Tibial nerve (tissue), 4 donors: ENCODE results near the gene SPACA4. TPM values are rescaled to one million over a fixed set of nuclear protein-coding genes. Genes with fewer than 3 reads are reported as not detected.

ENCODE experiments used
- DNase-seq, 2 donors: peaks; one replicate each; pipeline ENCODE4 v3.0.0-alpha.2; 2019; ENCODE audit warnings: low spot score in 2 of 2
- H3K27ac ChIP-seq, 4 donors: fragments of 200-600 bp; sonication (generic) in 3 of 4; one replicate each; pipeline ENCODE4 v1.5.1; 2017 to 2019; ENCODE audit warnings: mild to moderate bottlenecking in 1 of 4
- H3K27me3 ChIP-seq, 2 donors: fragments of 200-600 bp; sonication (generic) in 1 of 2; one replicate each; pipeline versions ENCODE4 v1.5.1 to v1.6.0; 2017 to 2019
- H3K36me3 ChIP-seq, 3 donors: fragments of 200-600 bp; sonication (generic); one replicate each; pipeline ENCODE4 v1.5.1; 2018 to 2019
- H3K4me1 ChIP-seq, 4 donors: fragments of 200-600 bp; sonication (generic) in 3 of 4; one replicate each; pipeline ENCODE4 v1.5.1; 2017 to 2019
- H3K4me3 ChIP-seq, 4 donors: fragments of 200-600 bp; sonication (generic) in 3 of 4; one replicate each; pipeline ENCODE4 v1.5.1; 2017 to 2019; ENCODE audit warnings: mild to moderate bottlenecking in 1 of 4, moderate library complexity in 1 of 4
- H3K9me3 ChIP-seq, 4 donors: fragments of 200-600 bp; sonication (generic) in 3 of 4; one replicate each; pipeline ENCODE4 v1.5.1; 2017 to 2019
- EP300 ChIP-seq, 2 donors: sonication (generic); formaldehyde crosslinking; IDR thresholded peaks; one replicate each; pipeline ENCODE4 v1.6.1; 2017; ENCODE audit warnings: antibody characterized with exemption in 2 of 2, mild to moderate bottlenecking in 1 of 2
- POLR2A ChIP-seq, 2 donors: fragments of 450-650 bp; IDR thresholded peaks; one replicate each; pipeline ENCODE4 v1.6.1; 2017; ENCODE audit warnings: antibody characterized with exemption in 2 of 2, mild to moderate bottlenecking in 2 of 2, moderate library complexity in 2 of 2
- WGBS, 2 donors: methylation state at CpG; one replicate each; pipeline ENCODE4 v1.1.5; 2018; 5-methylcytosine and 5-hydroxymethylcytosine counted together
- total RNA-seq, 4 donors: library from RNA; depleted of rRNA; stranded (reverse); fragments of >200 nt; gene quantifications; one replicate each; pipeline ENCODE4 v1.1.0, GENCODE V29; 2016
- TF ChIP-seq, protein P1 (sequence below), 5 experiments: fragments of 200-600 bp in 3 of 5; fragments of 450-650 bp in 2 of 5; sonication (generic) in 3 of 5; IDR thresholded peaks; one replicate each; pipeline ENCODE4 v1.5.1; 2016 to 2019; ENCODE audit warnings: antibody characterized with exemption in 5 of 5, mild to moderate bottlenecking in 3 of 5, moderate library complexity in 2 of 5

Gene SPACA4
- total RNA-seq, 4 donors from 2014 or later: not detected

GRCh38 chr19:48565090-48565489 lies 41.5 kb upstream of the SPACA4 start:
- no peak overlapping the region for H3K27ac ChIP-seq
- peaks cover 0 to 7% (median 0%) of the 10 kb centered on the region in 4 donors for H3K4me1 ChIP-seq
- H3K4me3 ChIP-seq: no peak overlapping the region
- peaks cover 0 to 33% of the 10 kb centered on the region in 2 donors for H3K27me3 ChIP-seq
- TF ChIP-seq EP300 (IDR thresholded peaks at IDR 0.05) (no peak), POLR2A (IDR thresholded peaks at IDR 0.05) (no peak)
- TF ChIP-seq, protein P1, sequence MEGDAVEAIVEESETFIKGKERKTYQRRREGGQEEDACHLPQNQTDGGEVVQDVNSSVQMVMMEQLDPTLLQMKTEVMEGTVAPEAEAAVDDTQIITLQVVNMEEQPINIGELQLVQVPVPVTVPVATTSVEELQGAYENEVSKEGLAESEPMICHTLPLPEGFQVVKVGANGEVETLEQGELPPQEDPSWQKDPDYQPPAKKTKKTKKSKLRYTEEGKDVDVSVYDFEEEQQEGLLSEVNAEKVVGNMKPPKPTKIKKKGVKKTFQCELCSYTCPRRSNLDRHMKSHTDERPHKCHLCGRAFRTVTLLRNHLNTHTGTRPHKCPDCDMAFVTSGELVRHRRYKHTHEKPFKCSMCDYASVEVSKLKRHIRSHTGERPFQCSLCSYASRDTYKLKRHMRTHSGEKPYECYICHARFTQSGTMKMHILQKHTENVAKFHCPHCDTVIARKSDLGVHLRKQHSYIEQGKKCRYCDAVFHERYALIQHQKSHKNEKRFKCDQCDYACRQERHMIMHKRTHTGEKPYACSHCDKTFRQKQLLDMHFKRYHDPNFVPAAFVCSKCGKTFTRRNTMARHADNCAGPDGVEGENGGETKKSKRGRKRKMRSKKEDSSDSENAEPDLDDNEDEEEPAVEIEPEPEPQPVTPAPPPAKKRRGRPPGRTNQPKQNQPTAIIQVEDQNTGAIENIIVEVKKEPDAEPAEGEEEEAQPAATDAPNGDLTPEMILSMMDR (IDR thresholded peaks at IDR 0.05): no peak
- DNase-seq: no peak
- no peaks in the 10 kb centered on the region for H3K36me3 ChIP-seq
- 75 to 80% methylated on average over 7 of the region's 7 CpGs for WGBS, 2 donors
- no peaks in the 10 kb centered on the region for H3K9me3 ChIP-seq

- 3% methylated on average over 16 to 19 of the region's 19 CpGs for WGBS, 2 donors
- peaks cover 0 to 38% of the 10 kb centered on the region in 2 donors for H3K27me3 ChIP-seq
- no peaks in the 10 kb centered on the region for H3K36me3 ChIP-seq
- H3K9me3 ChIP-seq: no peaks in the 10 kb centered on the region
- peak overlapping the region in 1 of 4 donors; percentile 14 for H3K27ac ChIP-seq
- H3K4me1 ChIP-seq: peaks cover 0 to 7% (median 0%) of the 10 kb centered on the region in 4 donors
- TF ChIP-seq, protein P1 (IDR thresholded peaks at IDR 0.05): no peak
- peak in 1 of 2 donors; percentile 24 for TF ChIP-seq EP300 (IDR thresholded peaks at IDR 0.05)
- peak; percentile 56 to 68 for DNase-seq
- no peak overlapping the region for H3K4me3 ChIP-seq
Observed at GRCh38 chr19:48568345-48568886, 38.1 kb upstream of the SPACA4 start.

GRCh38 chr19:48569814-48570213 lies 36.7 kb upstream of the SPACA4 start:
- WGBS, 2 donors: 53 to 56% methylated on average over 11 of the region's 11 CpGs
- DNase-seq: no peak
- H3K4me1 ChIP-seq: peaks cover 0 to 7% (median 0%) of the 10 kb centered on the region in 4 donors
- no peak overlapping the region for H3K4me3 ChIP-seq
- no peaks in the 10 kb centered on the region for H3K9me3 ChIP-seq
- H3K27ac ChIP-seq: no peak overlapping the region
- H3K27me3 ChIP-seq: peaks cover 0 to 38% of the 10 kb centered on the region in 2 donors
- no peaks in the 10 kb centered on the region for H3K36me3 ChIP-seq
- TF ChIP-seq POLR2A (IDR thresholded peaks at IDR 0.05) (no peak), EP300 (IDR thresholded peaks at IDR 0.05) (no peak)
- TF ChIP-seq, protein P1 (IDR thresholded peaks at IDR 0.05): no peak

DNA sequence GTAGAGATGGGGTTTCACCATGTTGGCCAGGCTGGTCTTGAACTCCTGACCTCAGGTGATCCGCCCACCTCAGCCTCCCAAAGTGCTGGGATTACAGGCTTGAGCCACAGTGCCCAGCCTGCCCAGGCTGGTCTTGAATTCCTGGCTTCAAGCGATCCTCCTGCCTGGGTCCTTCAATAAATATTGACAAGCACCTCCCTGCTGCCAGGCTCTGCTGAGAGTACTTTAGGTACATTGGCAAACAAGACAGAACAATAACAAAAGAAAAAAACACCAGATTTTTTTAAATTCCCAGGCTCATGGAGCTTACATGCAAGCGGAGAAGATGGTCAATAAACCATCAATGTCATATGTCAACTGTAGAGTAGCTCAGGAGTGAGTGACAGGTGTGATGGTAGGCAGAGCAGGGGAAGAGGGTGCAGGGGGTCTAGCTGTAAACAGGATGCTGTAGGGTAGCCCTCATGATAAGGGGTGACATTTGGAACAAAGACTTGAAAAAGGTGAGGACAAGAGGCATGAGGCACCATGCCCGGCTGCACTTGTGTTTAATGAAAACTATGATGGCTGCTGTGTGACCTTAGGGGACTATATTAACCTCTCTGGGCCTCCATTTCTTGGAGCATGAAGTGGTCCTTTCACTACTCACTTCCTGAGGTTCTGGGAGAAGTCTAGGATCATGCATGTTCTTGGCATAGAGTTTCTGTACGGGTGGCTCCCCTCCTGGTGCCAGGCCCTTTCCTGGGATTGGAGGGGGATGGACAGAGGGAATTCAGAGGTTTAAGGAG lies 35.0 kb upstream of the SPACA4 start:
- H3K36me3 ChIP-seq: no peaks in the 10 kb centered on the region
- TF ChIP-seq, protein P1 (IDR thresholded peaks at IDR 0.05): no peak
- no peak for TF ChIP-seq POLR2A (IDR thresholded peaks at IDR 0.05)
- no peak for TF ChIP-seq EP300 (IDR thresholded peaks at IDR 0.05)
- peaks cover 0 to 34% of the 10 kb centered on the region in 2 donors for H3K27me3 ChIP-seq
- 65 to 68% methylated on average over 5 of the region's 5 CpGs for WGBS, 2 donors
- no peaks in the 10 kb centered on the region for H3K9me3 ChIP-seq
- no peak for DNase-seq
- H3K27ac ChIP-seq: no peak overlapping the region
- H3K4me1 ChIP-seq: peaks cover 0 to 7% (median 0%) of the 10 kb centered on the region in 4 donors
- no peak overlapping the region for H3K4me3 ChIP-seq

DNA sequence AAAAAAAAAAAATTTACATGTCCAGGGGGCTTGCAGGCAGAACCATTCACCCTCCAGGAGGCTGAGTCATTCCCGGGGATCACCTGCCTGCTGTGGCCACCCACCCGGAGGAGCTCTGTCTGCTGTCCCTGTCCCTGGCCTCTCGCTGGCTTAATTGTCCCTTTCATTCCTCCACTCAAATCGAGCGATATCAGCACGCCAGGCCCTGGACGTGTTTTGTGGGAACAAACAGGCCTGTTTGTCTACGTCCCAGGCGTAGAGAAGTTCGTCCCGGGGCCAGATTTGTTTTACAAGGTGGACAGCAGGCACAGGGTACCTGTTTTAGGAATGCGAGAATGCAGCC lies 33.4 kb upstream of the SPACA4 start:
- H3K27ac ChIP-seq: no peak overlapping the region
- no peak overlapping the region for H3K4me3 ChIP-seq
- peaks cover 0 to 21% of the 10 kb centered on the region in 2 donors for H3K27me3 ChIP-seq
- H3K36me3 ChIP-seq: no peaks in the 10 kb centered on the region
- no peak for DNase-seq
- H3K9me3 ChIP-seq: no peaks in the 10 kb centered on the region
- WGBS, 2 donors: 57 to 58% methylated on average over 12 of the region's 12 CpGs
- TF ChIP-seq POLR2A (IDR thresholded peaks at IDR 0.05) (no peak), EP300 (IDR thresholded peaks at IDR 0.05) (no peak)
- TF ChIP-seq, protein P1 (IDR thresholded peaks at IDR 0.05): no peak
- peaks cover 0 to 7% (median 0%) of the 10 kb centered on the region in 4 donors for H3K4me1 ChIP-seq
